Measurements from ENCODE around the gene HHLA2.

- TF ChIP-seq CTCF (IDR thresholded peaks at IDR 0.05; ENCODE audit: control extremely low read depth in 1 of 3, insufficient read depth in 1 of 3, low read depth in 1 of 3, low read length in 3 of 3) (no peak), POLR2AphosphoS5 (IDR thresholded peaks at IDR 0.05; ENCODE audit: low read depth, low read length) (no peak), EP300 (IDR thresholded peaks at IDR 0.05; ENCODE audit: borderline replicate concordance in 1 of 2, low read depth in 2 of 2, low read length in 2 of 2) (no peak), JUN (IDR thresholded peaks at IDR 0.05; ENCODE audit: low read depth, low read length) (no peak), SP1 (IDR thresholded peaks at IDR 0.05; ENCODE audit: low read depth, low read length) (no peak), JUND (IDR thresholded peaks at IDR 0.05; ENCODE audit: low read length) (no peak), RXRA (IDR thresholded peaks at IDR 0.05; ENCODE audit: insufficient read depth, low read depth, low read length) (no peak), SIN3A (conservative IDR thresholded peaks at IDR 0.05 in 1 of 2, IDR thresholded peaks at IDR 0.05 in 1 of 2; ENCODE audit: low read depth in 1 of 2, low read length in 2 of 2) (no peak), EZH2 (IDR thresholded peaks at IDR 0.05; ENCODE audit: low read depth, low read length, severe bottlenecking) (no peak), POLR2A (IDR thresholded peaks at IDR 0.05; ENCODE audit: control extremely low read depth in 1 of 2, low read depth in 2 of 2, low read length in 2 of 2) (no peak), RBBP5 (IDR thresholded peaks at IDR 0.05; ENCODE audit: borderline replicate concordance, low read depth, low read length) (no peak), CHD1 (IDR thresholded peaks at IDR 0.05; ENCODE audit: low read depth, low read length) (no peak), RAD21 (IDR thresholded peaks at IDR 0.05 in 1 of 2, conservative IDR thresholded peaks at IDR 0.05 in 1 of 2; ENCODE audit: low read depth in 2 of 2, low read length in 2 of 2) (no peak)
Observed at GRCh38 chr3:108312656-108313055, 16.3 kb downstream of the HHLA2 start.
